ENCODE results near the gene DDX1. TPM values are rescaled to one million over a fixed set of nuclear protein-coding genes. Genes with fewer than 3 reads are reported as not detected.

The DDX1 gene
- total RNA-seq, 2 donors from 2014 or later, result 39.0 to 50.7 TPM

- Histone ChIP-seq H3K36me3 (no peaks in the 10 kb centered on the region), H3K27me3 (replicated peaks; ENCODE audit: insufficient read depth) (no peaks in the 10 kb centered on the region), H3K9me3 (no peaks in the 10 kb centered on the region), H3K4me1 (replicated peaks) (no peaks in the 10 kb centered on the region), H3K4me3 (no peak overlapping the region), H3K27ac (no peak overlapping the region)
- TF ChIP-seq POLR2A (IDR thresholded peaks at IDR 0.05) (no peak), POLR2AphosphoS5 (IDR thresholded peaks at IDR 0.05) (no peak)
- TF ChIP-seq, protein P1, sequence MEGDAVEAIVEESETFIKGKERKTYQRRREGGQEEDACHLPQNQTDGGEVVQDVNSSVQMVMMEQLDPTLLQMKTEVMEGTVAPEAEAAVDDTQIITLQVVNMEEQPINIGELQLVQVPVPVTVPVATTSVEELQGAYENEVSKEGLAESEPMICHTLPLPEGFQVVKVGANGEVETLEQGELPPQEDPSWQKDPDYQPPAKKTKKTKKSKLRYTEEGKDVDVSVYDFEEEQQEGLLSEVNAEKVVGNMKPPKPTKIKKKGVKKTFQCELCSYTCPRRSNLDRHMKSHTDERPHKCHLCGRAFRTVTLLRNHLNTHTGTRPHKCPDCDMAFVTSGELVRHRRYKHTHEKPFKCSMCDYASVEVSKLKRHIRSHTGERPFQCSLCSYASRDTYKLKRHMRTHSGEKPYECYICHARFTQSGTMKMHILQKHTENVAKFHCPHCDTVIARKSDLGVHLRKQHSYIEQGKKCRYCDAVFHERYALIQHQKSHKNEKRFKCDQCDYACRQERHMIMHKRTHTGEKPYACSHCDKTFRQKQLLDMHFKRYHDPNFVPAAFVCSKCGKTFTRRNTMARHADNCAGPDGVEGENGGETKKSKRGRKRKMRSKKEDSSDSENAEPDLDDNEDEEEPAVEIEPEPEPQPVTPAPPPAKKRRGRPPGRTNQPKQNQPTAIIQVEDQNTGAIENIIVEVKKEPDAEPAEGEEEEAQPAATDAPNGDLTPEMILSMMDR (IDR thresholded peaks at IDR 0.05), result no peak
- intact Hi-C loops (cut with DNase I), result loop anchor here (10.0 kb wide), 1 partner anchor 313 kb away; the partner anchor contains the start of gene MYCN
- no peak for DNase-seq (ENCODE audit: low spot score)
These were observed 40.2 kb downstream of the DDX1 start for GRCh38 chr2:15631883-15632282.

- H3K4me1 ChIP-seq (replicated peaks), result no peaks in the 10 kb centered on the region
- no peak overlapping the region for H3K27ac ChIP-seq
- H3K9me3 ChIP-seq, result no peaks in the 10 kb centered on the region
- 66% methylated on average over 4 of the region's 4 CpGs for WGBS
- H3K27me3 ChIP-seq (replicated peaks; ENCODE audit: insufficient read depth), result no peaks in the 10 kb centered on the region
- no peaks in the 10 kb centered on the region for H3K36me3 ChIP-seq
- no peak for DNase-seq (ENCODE audit: low spot score)
- intact Hi-C loops (cut with DNase I), result loop anchor here (10.0 kb wide), 1 partner anchor 311 kb away; the partner anchor contains the start of gene MYCN
- TF ChIP-seq POLR2AphosphoS5 (IDR thresholded peaks at IDR 0.05) (no peak), POLR2A (IDR thresholded peaks at IDR 0.05) (no peak)
- no peak overlapping the region for H3K4me3 ChIP-seq
These were observed 41.6 kb downstream of the DDX1 start for GRCh38 chr2:15633043-15633970.

DNA sequence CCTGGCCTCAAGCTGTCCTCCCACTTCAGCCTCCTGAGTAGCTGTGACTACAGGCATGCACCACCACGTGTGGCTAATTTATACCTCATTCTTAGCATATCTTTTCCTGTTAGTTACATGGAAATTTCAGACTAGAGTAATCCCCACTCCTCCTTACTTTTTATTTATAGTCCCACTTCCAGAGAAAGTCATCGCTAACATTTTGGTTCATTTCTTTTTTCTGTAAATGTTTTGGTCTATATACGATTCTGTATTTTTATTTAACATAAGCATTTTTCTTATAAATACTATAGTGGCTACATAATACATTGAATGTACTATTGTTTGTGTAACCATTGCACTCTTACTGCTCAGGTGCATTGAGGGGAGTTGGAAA is 42.3 kb downstream of the DDX1 start:
- no peak overlapping the region for H3K27ac ChIP-seq
- H3K4me1 ChIP-seq (replicated peaks), result no peaks in the 10 kb centered on the region
- no peaks in the 10 kb centered on the region for H3K36me3 ChIP-seq
- intact Hi-C loops (cut with DNase I), result loop anchor here (10.0 kb wide), 1 partner anchor 311 kb away; the partner anchor contains the start of gene MYCN
- TF ChIP-seq POLR2AphosphoS5 (IDR thresholded peaks at IDR 0.05), result no peak
- no peak for TF ChIP-seq POLR2A (IDR thresholded peaks at IDR 0.05)
- TF ChIP-seq, protein P1 (IDR thresholded peaks at IDR 0.05), result no peak
- DNase-seq (ENCODE audit: low spot score), result no peak
- no peak overlapping the region for H3K4me3 ChIP-seq
- no peaks in the 10 kb centered on the region for H3K27me3 ChIP-seq (replicated peaks; ENCODE audit: insufficient read depth)
- WGBS, result 81% methylated on average over 3 of the region's 3 CpGs
- H3K9me3 ChIP-seq, result no peaks in the 10 kb centered on the region

- Histone ChIP-seq H3K9me3 (no peaks in the 10 kb centered on the region), H3K4me1 (replicated peaks) (no peaks in the 10 kb centered on the region), H3K36me3 (no peaks in the 10 kb centered on the region), H3K27ac (no peak overlapping the region), H3K4me3 (no peak overlapping the region), H3K27me3 (replicated peaks; ENCODE audit: insufficient read depth) (no peaks in the 10 kb centered on the region)
- TF ChIP-seq POLR2A (IDR thresholded peaks at IDR 0.05) (no peak), POLR2AphosphoS5 (IDR thresholded peaks at IDR 0.05) (no peak)
- TF ChIP-seq, protein P1 (IDR thresholded peaks at IDR 0.05), result no peak
- intact Hi-C loops (cut with DNase I), result loop anchor here (5.0 to 10.0 kb wide), 4 partner anchors 310 to 972 kb away; partner anchors contain the start of gene MYCN
- DNase-seq (ENCODE audit: low spot score), result no peak
- 32% methylated on average over 1 of the region's 1 CpG for WGBS
These were observed 43.3 kb downstream of the DDX1 start for GRCh38 chr2:15634846-15635490.
